Measurements from ENCODE around the gene ORMDL3.

ORMDL3 gene

DNA sequence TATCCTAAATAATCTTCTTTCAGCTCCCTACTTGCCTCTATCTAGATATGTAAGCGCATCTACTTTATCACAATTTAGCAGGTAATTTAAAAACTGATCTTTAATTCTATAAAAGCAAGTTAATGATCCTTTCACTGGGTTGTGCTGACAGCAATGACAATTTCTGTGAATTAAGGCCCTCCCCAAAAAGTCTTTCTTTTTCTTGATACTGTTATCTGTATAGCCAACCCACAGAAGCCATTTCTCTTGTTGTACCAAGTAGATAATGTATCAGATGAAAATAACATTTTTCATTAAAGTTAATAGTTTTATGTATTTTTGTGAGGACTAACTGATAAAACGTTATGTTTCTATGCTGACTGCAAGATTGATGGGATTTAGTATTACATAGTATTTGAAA, 55.6 kb downstream of the ORMDL3 start:
- no peak for DNase-seq (ENCODE audit: low read depth, low spot score)
